SKM-1 (cell line): ENCODE data around the gene CFAP92.
"Not testable (repeated sequence)": the region's sequence is repeated elsewhere in the genome, so short reads cannot be mapped to it uniquely, and the experiment has no call there.

Experiments used
- DNase-seq: peaks from one replicate; lab custom pipeline; 2025; ENCODE audit not compliant: unreplicated experiment; lab: John Stamatoyannopoulos, UW

Gene CFAP92

DNA sequence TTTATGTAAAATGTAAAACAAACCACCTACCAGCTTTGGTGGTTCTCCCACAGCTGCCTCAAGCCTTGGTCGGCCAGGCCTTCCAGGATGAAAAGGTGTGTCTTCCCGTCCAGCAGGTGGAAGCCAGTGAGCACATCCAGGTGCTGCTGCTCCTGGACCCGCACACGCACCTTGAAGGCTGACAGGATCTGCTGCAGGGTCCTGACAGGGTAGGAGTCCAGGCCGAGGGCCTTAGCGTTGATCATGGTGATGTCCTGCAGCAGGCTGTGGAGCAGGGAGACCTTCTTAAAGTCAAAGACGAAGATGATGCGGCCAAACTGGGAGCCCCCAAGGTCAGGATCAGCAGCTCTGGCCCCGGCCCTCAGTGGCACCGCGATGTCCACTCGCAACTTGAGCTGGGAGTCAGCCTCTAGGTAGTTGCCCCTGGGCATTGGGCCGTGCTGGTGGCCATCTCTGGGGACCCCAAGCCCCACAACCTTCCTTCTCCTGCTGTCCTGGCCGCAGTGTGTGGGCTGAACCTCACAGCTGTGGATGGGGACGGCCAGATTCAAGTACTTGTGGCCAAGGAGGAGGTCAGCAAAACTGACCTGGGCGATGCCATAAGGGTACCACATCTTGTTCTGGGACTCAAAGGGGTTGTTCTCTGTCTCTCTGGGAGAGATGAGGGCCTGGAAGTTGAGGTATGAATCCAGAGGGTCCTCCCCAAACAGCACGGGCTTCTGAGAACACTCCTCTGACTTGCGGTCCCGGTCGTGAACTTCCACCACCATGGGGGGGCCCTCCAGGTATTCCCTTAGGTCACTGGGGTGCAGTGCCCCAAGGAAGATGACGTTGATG is 48.6 kb downstream of the CFAP92 start:
- DNase-seq = no peak

DNA sequence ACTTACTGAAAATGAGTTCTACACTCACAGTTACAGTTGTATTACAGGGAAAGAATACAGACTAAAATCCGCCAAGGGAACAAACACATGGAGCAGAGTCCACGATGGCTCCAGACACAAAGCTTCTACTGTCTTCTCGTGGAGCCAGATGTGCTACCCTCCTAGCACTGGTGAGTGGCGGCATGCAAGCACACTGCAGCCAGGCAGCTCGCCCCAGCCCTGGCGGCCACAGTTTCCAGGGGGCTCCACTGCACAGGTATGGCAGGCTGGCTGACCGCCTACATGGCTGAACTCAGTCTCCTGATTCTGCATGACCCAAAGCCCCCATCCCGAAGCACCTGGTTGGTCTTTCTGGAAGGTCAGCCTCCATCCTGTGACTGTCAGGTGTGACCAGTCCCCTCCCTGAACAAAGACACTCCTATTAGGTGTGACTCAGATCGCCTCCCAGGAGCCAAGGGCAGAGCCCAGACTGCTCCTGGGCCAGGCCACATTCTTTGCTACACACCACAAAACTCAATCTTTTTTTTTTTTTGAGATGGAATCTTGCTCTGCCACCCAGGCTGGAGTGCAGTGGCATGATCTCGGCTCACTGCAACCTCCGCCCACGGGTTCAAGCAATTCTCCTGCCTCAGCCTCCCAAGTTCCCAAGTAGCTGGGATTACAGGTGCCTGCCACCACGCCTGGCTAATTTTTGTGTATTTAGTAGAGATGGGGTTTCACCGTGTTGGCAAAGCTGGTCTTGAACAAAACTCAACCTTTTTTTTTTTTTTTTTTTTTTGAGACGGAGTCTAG is 51.5 kb downstream of the CFAP92 start:
- no peak for DNase-seq

- no peak for DNase-seq
Measured at GRCh38 chr3:128940252-128940651, 53.6 kb downstream of the CFAP92 start.

GRCh38 chr3:128936341-128936740 is 57.5 kb downstream of the CFAP92 start:
- DNase-seq = no peak

DNA sequence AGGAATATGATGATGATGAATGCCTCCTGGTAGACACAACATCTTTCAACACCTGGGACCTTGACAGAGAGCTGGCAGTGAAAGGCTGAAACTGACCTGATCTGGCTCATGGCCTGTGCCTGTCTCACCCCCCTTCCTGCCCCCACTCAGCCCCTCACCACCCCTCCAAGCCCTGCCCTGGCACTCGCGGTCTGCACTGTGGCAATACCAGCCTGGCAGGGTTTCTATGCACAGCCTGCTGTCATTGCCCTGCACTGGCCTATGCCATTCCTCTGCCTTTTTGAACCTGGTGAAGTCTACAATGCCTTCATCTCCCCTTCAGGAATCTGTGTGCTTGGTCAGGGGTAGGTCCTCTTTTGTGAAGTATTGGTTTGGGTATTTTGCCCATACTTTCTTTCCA is 58.0 kb downstream of the CFAP92 start:
- no peak for DNase-seq

DNA sequence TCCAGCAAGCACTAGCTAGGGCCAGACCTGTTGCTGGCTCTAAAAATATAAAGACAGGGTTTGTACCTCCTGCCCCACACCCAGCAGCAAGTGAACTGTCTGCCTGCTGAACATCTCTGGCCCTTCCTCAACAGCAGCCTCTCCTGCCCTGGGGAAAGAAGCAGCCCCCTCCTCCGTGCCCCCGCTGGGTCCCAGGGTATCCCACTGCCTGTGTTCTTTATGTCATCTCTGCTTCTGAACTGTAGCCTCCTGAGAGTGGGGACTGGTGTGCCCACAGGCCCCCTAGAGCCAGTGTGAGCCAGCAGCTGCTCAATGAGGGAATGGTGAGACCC is 60.0 kb downstream of the CFAP92 start:
- DNase-seq = no peak

- no peak for DNase-seq
Measured at GRCh38 chr3:128933213-128933921, 60.5 kb downstream of the CFAP92 start.

DNA sequence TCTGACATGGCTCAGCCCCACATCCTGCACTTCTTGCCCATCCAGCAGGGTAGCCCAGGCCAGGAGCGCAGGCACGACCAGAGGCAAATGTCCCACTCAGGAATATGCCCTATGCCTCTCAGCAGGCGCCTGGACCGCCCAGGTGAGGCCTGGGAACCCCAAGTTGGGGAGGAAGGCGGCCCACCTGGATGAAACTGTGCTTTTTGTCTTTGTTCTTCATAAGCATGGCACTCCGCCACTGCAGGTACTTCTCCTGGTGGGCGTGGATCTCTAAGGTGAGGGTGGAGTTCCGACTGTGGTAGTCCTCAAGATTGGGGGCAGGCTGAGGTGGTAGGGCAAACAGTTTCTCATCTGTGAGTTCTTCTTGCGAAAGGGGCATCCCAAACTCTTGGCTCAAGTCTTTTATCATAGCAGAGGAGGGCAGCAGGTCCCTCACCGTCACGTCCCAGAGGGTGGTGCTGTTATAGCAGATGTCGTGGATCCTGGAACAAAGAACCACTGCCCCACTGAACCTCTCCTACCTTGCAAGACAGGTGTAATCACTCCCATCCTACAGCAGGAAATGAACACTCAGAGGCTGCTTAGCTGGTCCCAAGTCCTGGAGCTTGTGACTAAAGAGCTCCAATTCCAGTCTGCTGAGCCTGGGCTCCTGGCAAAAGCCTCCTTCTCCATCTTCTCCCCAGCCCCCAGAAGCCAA is 61.2 kb downstream of the CFAP92 start:
- DNase-seq = no peak

DNA sequence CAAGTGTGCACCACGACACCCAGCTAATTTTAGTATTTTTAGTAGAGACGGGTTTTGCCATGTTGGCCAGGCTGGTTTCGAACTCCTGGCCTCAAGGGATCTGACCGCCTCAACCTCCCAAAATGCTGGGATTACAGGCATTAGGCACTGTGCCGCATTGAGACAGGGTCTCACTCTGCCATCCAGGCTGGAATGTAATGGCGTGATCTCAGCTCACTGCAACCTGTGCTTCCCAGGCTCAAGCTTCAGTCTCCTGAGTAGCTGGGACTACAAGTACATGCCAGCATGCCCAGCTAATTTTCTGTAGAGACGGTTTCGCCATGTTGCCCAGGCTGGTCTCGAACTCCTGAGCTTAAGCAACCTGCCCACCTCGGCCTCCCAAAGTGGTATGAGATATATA is 62.8 kb downstream of the CFAP92 start:
- no peak for DNase-seq

DNA sequence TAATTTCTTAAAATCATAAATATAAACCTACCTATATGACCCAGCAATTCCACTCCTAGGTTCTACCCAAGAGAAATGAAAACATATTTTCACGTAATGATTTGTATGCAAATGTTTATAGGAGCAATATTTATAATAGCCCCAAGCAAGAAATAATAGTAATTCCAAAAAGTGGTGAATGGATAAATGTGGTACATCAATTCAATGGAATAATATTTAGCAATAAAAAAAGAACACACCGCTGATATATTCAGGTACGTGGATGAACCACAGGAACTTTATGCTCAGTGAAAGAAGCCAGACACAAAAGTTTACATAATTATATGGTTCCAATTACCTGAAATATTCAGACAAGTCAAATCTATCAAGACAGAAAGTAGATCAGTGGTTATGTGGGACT is 64.5 kb downstream of the CFAP92 start:
- no peak for DNase-seq

DNA sequence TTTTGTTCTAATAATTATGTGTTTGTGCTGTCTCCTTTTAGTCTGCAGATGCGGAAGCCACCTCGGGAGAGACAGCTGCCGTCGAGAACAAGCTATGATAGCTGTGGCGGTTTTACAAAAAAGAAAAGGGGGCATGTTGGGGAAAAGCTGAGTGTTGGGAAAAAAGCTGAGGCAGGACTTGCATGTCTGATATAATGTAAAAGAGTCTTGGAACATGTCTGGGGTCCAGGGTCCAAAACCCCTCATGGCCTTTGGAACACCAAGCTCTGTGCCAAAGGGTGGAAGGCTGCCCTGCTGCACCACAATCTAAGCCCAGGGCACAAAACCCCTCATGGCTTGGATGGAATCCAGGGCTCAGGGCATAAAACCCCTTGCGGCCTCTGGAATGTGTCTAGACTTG is 69.9 kb downstream of the CFAP92 start:
- not testable (repeated sequence) for DNase-seq

GRCh38 chr3:128923576-128923975 is 70.3 kb downstream of the CFAP92 start:
- no peak for DNase-seq

GRCh38 chr3:128922804-128923459 is 70.9 kb downstream of the CFAP92 start:
- no peak for DNase-seq

DNA sequence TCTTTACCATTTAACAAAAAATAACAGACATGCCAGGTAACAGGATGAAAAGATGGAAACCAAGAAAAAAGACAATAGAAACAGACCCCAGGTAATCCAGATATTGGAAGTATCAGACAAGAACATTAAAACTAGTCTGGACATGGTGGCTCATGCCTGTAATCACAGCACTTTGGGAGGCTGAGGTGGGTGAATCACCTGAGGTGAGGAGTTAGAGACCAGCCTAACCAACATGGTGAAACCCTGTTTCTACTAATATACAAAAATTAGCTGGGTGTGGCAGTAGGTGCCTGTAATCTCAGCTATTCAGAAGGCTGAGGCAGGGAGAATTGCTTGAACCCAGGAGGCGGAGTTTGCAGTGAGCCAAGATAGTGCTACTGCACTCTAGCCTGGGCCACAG is 73.9 kb downstream of the CFAP92 start:
- DNase-seq = no peak

DNA sequence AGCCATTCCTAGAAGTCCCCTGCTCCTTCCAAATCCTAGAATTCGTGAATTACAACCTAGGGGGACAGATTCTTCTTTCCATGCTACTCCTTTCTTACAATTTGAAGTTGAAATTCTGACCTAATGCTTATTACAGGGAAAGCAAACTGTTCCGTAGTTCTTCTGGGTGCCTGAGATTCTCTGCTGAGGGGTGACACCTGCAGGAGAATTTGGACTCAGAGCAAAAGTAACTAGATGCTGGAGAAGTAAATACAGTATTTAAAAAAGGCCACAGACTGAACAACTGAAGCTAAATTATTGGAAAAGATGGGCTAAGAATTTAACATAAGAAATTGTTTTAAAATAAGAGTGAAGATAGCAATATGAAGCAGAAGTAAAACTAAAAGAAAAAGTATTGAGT is 76.6 kb downstream of the CFAP92 start:
- DNase-seq = no peak

GRCh38 chr3:128914966-128915645 is 78.8 kb downstream of the CFAP92 start:
- DNase-seq = no peak

- no peak for DNase-seq
Measured at GRCh38 chr3:128911911-128912310, 82.0 kb downstream of the CFAP92 start.

DNA sequence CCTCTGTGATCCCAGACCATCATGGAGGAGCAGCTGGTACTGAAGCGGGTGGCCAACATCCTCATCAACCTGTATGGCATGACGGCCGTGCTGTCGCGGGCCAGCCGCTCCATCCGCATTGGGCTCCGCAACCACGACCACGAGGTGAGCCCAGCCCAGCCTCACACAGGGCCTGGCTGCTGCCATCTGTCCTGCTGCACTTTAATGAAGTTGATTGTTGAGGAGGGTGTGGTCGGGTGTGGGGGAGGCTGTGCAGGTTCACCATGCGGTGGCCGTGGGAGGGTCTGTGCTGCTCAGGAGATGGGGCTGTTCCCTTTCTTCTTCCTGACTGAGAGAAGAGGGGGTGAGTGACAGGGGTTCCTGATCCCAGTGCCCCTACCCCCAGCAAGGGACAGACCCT is 83.9 kb downstream of the CFAP92 start:
- no peak for DNase-seq

GRCh38 chr3:128908951-128909350 is 84.9 kb downstream of the CFAP92 start:
- no peak for DNase-seq
